ENCODE data around the gene AKR1C8.
"Not testable (repeated sequence)": the region's sequence is repeated elsewhere in the genome, so short reads cannot be mapped to it uniquely, and the experiment has no call there.

Gene AKR1C8

DNA sequence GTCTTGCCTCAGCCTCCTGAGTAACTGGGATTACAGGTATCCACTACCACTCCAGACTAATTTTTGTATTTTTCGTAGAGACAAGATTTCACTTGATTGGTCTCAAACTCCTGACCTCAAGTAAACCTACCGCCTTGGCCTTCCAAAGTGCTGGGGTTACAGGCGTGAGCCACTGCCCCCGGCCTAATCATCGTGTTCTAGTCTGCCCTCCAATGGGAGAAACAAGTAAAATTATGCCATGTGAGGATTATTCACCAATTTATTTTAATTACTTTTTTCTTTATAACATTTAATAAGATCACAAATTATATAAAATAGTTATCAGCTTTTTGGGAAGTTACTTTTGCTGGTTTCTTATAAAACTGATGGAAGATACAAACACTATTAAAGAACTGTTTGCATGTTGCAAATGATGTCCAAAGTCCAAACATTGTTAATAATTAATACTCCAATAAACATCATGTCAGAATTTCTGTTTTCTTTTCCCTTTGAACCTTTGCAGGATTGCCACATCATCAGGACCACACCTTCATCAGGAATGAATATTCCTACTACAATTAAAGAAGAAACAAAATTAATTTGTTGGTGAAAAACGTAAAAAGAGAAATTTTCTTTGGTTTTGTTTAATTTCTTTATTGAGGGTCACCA lies 10.9 kb upstream of the AKR1C8 start:
- no peak for DNase-seq (ENCODE audit: low read depth)
- TF ChIP-seq, protein P1, sequence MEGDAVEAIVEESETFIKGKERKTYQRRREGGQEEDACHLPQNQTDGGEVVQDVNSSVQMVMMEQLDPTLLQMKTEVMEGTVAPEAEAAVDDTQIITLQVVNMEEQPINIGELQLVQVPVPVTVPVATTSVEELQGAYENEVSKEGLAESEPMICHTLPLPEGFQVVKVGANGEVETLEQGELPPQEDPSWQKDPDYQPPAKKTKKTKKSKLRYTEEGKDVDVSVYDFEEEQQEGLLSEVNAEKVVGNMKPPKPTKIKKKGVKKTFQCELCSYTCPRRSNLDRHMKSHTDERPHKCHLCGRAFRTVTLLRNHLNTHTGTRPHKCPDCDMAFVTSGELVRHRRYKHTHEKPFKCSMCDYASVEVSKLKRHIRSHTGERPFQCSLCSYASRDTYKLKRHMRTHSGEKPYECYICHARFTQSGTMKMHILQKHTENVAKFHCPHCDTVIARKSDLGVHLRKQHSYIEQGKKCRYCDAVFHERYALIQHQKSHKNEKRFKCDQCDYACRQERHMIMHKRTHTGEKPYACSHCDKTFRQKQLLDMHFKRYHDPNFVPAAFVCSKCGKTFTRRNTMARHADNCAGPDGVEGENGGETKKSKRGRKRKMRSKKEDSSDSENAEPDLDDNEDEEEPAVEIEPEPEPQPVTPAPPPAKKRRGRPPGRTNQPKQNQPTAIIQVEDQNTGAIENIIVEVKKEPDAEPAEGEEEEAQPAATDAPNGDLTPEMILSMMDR (IDR thresholded peaks at IDR 0.05; ENCODE audit: low read depth, low read length, missing control alignments) = no peak
- H3K4me3 ChIP-seq (ENCODE audit: low read depth, low read length) = no peak overlapping the region

DNA sequence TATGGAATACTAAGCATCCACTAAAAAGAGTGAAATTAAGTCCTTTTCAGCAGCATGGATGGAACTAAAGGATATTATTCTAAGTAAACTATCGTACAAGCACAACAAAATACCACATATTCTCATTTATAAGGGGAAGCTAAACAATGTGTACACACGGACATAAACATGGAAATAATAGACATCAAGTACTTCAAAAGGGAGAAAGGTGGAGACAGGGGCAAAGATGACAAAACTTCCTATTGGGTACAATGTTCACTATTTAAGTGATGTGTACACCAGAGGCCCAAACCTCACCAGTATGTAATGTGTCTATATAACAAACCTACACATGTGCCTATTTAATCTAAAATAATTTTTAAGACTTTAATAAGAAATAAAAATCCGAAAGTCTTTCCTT lies 9.5 kb upstream of the AKR1C8 start:
- H3K4me3 ChIP-seq (ENCODE audit: low read depth, low read length) = no peak overlapping the region
- no peak for DNase-seq (ENCODE audit: low read depth)
- TF ChIP-seq, protein P1 (IDR thresholded peaks at IDR 0.05; ENCODE audit: low read depth, low read length, missing control alignments) = no peak

DNA sequence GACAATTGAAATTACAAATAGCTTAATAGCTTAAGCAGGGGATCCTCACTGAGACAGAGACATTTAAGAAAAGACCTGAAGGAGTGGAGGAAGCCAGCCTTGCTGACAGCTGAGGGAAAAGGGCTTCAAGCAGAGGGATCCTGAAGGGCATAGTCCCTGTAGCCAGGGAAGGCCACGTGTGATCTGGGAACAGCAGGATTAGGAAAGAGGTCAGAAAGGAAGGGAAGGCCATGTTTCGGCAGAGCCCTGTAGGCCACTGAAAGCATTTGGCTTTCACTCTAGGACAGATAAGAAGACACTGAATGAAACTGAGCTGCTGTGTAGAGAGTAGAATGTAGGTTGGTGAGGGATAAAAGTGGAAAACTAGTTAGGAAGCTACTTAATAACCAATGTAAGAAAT lies 3.4 kb upstream of the AKR1C8 start:
- DNase-seq (ENCODE audit: low read depth) = no peak
- TF ChIP-seq, protein P1 (IDR thresholded peaks at IDR 0.05; ENCODE audit: low read depth, low read length, missing control alignments) = no peak
- no peak overlapping the region for H3K4me3 ChIP-seq (ENCODE audit: low read depth, low read length)

DNA sequence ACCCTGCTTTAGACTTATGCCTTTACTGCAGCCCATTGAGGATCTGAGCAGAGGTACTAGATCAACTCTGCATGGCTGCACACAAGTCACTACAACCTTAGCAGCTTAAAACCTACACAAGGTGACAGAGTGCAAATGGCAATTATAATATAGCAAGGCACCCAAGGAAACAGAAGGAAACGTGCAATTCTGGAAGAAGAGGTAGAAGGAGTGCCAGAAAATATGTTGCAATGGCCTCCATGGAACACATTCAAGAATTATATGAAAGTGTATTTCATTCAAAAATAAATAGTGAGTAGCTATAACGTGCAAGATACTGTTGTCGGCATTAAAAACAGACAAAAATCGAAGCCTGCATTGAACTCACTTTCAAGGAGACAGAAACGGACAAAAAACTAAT lies 2.9 kb upstream of the AKR1C8 start:
- TF ChIP-seq, protein P1 (IDR thresholded peaks at IDR 0.05; ENCODE audit: low read depth, low read length, missing control alignments) = no peak
- no peak overlapping the region for H3K4me3 ChIP-seq (ENCODE audit: low read depth, low read length)
- DNase-seq (ENCODE audit: low read depth) = no peak

DNA sequence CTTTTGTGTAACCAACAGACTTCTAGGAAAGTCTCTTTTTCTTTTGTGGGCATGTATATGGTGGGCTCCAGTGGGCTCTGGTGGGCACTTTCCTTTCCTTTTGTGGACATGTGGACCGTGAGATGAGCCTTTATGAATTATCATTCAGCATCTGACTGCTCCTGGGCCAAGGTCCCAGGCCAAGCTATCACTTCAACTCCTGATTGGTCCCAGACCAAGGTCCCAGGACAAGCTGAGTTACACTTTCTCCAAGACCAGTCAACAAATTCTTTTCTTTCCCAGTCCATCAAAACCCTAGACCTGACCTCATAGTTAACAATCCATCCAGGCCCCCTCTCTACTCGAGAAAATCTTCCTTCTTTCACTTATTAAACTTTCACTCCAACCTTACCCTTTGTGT lies 1.0 kb downstream of the AKR1C8 start:
- no peak for DNase-seq (ENCODE audit: low read depth)
- H3K4me3 ChIP-seq (ENCODE audit: low read depth, low read length) = no peak overlapping the region
- TF ChIP-seq, protein P1 (IDR thresholded peaks at IDR 0.05; ENCODE audit: low read depth, low read length, missing control alignments) = no peak

DNA sequence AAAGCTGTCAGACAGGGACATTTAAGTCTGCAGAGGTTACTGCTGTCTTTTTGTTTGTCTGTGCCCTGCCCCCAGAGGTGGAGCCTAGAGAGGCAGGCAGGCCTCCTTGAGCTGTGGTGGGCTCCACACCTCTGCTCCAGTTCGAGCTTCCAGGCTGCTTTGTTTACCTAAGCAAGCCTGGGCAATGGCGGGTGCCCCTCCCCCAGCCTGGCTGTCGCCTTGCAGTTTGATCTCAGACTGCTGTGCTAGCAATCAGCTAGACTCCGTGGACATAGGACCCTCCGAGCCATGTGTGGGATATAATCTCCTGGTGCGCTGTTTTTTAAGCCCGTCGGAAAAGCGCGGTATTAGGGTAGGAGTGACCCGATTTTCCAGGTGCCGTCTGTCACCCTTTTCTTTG lies 4.4 kb downstream of the AKR1C8 start:
- not testable (repeated sequence) for DNase-seq (ENCODE audit: low read depth); H3K4me3 ChIP-seq (ENCODE audit: low read depth, low read length)

DNA sequence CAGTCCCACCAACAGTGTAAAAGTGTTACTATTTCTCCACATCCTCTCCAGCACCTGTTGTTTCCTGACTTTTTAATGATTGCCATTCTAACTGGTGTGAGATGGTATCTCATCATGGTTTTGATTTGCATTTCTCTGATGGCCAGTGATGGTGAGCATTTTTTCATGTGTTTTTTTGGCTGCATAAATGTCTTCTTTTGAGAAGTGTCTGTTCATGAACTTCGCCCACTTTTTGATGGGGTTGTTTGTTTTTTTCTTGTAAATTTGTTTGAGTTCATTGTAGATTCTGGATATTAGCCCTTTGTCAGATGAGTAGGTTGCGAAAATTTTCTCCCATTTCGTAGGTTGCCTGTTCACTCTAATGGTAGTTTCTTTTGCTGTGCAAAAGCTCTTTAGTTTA lies 9.4 kb downstream of the AKR1C8 start:
- not testable (repeated sequence) for H3K4me3 ChIP-seq (ENCODE audit: low read depth, low read length); DNase-seq (ENCODE audit: low read depth)

DNA sequence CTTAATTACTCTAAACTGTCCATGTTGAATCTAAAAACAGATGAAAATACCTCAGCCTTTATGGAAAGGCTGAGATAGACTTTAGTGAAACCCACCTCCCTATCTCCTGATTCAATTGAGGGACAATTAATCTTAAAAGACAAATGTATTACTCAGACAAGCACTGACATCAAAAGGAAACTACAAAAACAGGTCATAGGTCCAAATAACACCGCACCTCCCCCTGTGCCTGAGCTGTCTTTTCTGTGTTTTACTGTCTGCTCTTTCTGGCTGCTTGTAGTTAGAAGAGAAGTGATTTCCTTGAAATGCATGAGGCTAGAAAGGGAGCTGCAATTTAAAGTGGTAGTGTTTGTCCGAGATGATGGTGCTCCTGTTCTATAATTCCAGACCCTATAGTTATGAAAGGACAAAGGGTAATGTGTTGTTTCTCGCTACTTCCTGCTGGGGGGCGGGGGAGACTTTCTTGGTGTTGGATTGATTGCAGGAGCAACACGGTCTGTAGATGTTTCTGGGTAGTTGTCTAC lies 16.0 kb downstream of the AKR1C8 start:
- no peak overlapping the region for H3K4me3 ChIP-seq (ENCODE audit: low read depth, low read length)
- TF ChIP-seq, protein P1 (IDR thresholded peaks at IDR 0.05; ENCODE audit: low read depth, low read length, missing control alignments) = no peak
- no peak for DNase-seq (ENCODE audit: low read depth)

Measured in GM12864 (cell line).